OCI-M1 (cell line): Measurements from ENCODE around the gene SETD2.
A peak's percentile ranks its signal among the peaks of the same experiment; 100 is the strongest.
"Not testable (repeated sequence)": the region's sequence is repeated elsewhere in the genome, so short reads cannot be mapped to it uniquely, and the experiment has no call there.

Source experiments
- DNase-seq: peaks from one replicate; lab custom pipeline; 2025; lab: John Stamatoyannopoulos, UW

SETD2 gene

GRCh38 chr3:47149339-47149933, 14.5 kb downstream of the SETD2 start:
- no peak for DNase-seq

- no peak for DNase-seq
These were observed 18.6 kb downstream of the SETD2 start for GRCh38 chr3:47145272-47145671.

GRCh38 chr3:47143068-47143467, 20.8 kb downstream of the SETD2 start:
- DNase-seq, result no peak

GRCh38 chr3:47142536-47142935, 21.4 kb downstream of the SETD2 start:
- DNase-seq, result not testable (repeated sequence)

GRCh38 chr3:47140973-47141461, 22.9 kb downstream of the SETD2 start:
- DNase-seq, result not testable (repeated sequence)

- not testable (repeated sequence) for DNase-seq
These were observed 23.4 kb downstream of the SETD2 start for GRCh38 chr3:47140553-47140952.

GRCh38 chr3:47134311-47134710, 29.6 kb downstream of the SETD2 start:
- DNase-seq, result no peak

- DNase-seq, result peak; percentile 24
These were observed 30.3 kb downstream of the SETD2 start for GRCh38 chr3:47133641-47134040.

- peak; percentile 12 for DNase-seq
These were observed 33.4 kb downstream of the SETD2 start for GRCh38 chr3:47130557-47130956.

GRCh38 chr3:47128137-47128536, 35.8 kb downstream of the SETD2 start:
- DNase-seq, result no peak

- no peak for DNase-seq
These were observed 40.1 kb downstream of the SETD2 start for GRCh38 chr3:47123857-47124256.

GRCh38 chr3:47121409-47121808, 42.5 kb downstream of the SETD2 start:
- no peak for DNase-seq

GRCh38 chr3:47120138-47120537, 43.8 kb downstream of the SETD2 start:
- no peak for DNase-seq

GRCh38 chr3:47119387-47119786, 44.5 kb downstream of the SETD2 start:
- peak; percentile 60 for DNase-seq

GRCh38 chr3:47117807-47118364, 46.0 kb downstream of the SETD2 start:
- DNase-seq, result peak; percentile 43

GRCh38 chr3:47115524-47115923, 48.4 kb downstream of the SETD2 start:
- not testable (repeated sequence) for DNase-seq

GRCh38 chr3:47113669-47114365, 50.1 kb downstream of the SETD2 start:
- DNase-seq, result no peak

GRCh38 chr3:47112997-47113396, 50.9 kb downstream of the SETD2 start:
- no peak for DNase-seq

GRCh38 chr3:47109393-47109792, 54.5 kb downstream of the SETD2 start:
- no peak for DNase-seq

GRCh38 chr3:47108546-47108945, 55.4 kb downstream of the SETD2 start:
- DNase-seq, result no peak

- no peak for DNase-seq
These were observed 59.7 kb downstream of the SETD2 start for GRCh38 chr3:47104259-47104658.

- DNase-seq, result no peak
These were observed 60.3 kb downstream of the SETD2 start for GRCh38 chr3:47103619-47104018.

- no peak for DNase-seq
These were observed 61.8 kb downstream of the SETD2 start for GRCh38 chr3:47102081-47102600.
